Left lobe of liver (tissue), 2 donors: ENCODE results near the gene KLK14. TPM values are rescaled to one million over a fixed set of nuclear protein-coding genes. Genes with fewer than 3 reads are reported as not detected.

Source experiments
- ATAC-seq: fragments of 200-7000 bp; cut with Tn5 transposase; one replicate; pipeline ENCODE4 v1.9.1; 2020; ENCODE audit warnings: mild to moderate bottlenecking, moderate library complexity
- DNase-seq: peaks from one replicate; pipeline ENCODE4 v3.0.0-alpha.2; 2020; ENCODE audit warnings: low spot score
- total RNA-seq: library from RNA; stranded (reverse); gene quantifications from one replicate; pipeline ENCODE4 v1.2.1, GENCODE V29; 2021
- donor health status: DM: no; HTN: no; CAD: no; lungs with moderate emphysema.
- donor health status: DM: no; HTN: yes; CAD: no.

The KLK14 gene
- total RNA-seq, 1 donor from 2014 or later, result not detected

DNA sequence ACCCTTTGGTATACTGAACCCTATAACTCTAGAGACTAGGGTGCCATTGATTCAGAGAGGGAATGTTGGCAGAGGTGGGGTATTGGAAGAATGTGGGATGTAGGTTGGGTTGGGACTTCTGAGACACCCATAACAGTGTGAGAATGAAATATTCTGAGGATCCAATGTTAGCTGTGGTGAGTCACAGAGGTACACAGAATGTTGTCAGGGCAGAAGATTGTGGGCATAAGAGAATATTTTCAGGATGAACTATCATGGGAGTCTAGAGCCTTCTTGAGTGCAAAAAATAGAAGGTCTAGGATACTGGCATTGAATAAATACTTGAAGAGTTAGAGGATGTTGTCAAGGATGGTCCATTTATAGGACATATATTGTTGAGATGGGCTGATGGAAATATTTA, 26.8 kb downstream of the KLK14 start:
- no peak for DNase-seq
- no peak for ATAC-seq

DNA sequence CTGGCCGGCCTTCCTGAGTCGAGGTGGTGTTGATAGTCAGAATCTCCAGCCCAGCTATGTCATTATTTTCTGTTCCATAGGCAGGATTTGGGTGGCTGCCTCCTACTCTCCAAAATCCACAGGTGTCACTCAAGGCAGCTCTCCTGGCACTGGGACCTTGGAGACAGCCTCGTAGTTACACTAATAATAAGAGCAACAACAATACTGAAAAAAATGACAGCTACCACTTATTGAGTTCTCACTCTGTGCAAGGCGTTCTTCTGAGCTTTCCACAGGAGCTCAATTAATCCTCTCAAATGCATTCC, 35.7 kb downstream of the KLK14 start:
- ATAC-seq, result no peak
- DNase-seq, result no peak

DNA sequence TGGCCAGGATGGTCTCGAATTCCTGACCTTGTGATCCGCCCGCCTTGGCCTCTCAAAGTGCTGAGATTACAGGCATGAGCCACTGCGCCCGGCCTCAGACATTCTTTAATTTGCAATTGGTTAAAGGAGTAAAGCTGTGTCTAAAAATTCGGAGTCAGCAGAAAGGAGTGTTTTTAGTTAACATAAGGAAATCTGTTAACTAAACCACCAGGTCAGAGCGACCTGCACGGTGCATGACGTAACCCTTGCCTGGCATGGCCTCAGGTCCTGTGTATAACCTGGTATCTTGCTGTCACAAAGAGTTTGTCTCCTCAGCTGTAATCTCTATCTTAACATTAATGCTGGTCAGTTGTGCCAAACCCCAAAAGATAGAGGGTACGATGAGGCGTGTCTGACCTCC, 38.4 kb downstream of the KLK14 start:
- no peak for DNase-seq
- ATAC-seq, result no peak

DNA sequence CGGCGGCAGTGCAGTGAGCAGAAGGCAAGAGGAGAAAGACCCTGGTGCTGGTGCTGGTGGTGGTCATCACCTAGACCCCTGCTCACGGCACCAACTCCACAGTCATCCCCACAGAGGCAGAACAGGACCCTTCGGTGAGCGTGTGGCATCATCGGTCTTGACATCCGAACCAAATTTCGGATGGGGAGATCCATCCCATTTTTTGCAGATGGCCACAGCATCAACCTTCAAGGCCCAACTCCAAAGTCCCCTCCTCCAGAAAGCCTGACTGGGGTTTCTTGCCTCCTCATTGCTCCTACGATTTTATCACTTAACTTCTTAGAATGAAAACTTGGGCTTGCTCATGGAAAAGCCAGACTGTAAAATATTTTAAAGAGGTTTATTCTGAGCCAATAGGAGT, 39.2 kb downstream of the KLK14 start:
- ATAC-seq (no peak), DNase-seq (no peak)

DNA sequence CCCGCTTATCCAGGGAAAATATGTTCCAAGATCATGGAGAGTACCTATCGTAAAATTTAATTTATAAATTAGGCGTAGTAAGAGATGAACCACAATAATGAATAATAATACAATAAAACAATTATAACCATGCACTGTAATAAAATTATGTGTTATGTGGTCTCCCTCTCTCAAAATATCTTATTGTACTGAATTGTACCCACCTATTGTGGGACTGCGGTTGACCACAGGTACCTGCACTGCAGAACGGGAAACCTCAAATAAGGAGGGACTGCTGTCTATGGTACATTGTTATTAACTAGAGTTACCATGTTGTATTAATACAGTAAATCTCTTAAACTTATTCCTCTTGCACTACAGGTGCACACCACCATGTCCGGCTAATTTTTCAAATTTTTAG, 42.5 kb downstream of the KLK14 start:
- DNase-seq, result no peak
- ATAC-seq, result no peak

DNA sequence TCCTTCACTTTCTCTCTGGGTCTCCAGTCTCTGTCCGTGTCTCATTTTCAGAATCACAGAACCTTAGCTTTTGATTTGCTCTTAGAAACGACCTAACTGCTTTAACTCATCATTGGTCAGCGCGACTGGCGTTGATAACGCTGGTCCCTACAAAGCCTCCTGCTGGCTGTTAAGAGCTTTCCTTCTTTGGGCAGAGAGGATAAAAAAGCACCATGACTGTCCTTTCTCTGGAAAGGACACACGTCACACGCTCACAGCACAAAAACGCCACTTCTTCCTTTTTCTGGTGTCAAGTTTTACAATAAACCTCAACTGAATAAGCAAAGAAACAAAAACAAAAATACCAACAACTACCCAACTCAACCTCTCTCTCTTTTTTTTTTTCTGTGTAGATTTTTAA, 46.2 kb downstream of the KLK14 start:
- ATAC-seq, result no peak
- no peak for DNase-seq

DNA sequence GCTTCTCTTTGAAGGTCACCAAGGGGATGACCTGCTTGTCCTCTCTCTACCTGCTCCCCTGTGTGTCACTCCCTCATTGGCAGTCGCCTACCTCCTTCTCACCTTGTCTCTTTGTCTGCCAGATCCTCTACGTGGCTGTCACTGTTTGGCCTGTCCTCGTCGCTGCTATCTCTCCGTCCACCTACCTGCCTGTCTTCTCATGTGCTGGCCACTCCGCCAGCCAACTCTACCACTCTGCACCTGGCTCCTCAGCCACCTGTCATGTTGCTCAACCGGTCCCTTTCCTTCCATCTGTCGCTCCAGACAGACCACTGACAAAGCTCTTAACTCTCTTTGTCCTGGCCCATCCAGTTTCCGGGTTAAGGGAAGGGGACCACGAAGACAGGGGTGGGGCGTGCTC, 48.0 kb downstream of the KLK14 start, which contains the start of gene KLK12:
TSS of gene KLK12 (minus strand) at position 299 of the 400 bp plus-strand sequence. CDS start 381 bp downstream, outside the sequence.
- ATAC-seq (no peak), DNase-seq (no peak)

DNA sequence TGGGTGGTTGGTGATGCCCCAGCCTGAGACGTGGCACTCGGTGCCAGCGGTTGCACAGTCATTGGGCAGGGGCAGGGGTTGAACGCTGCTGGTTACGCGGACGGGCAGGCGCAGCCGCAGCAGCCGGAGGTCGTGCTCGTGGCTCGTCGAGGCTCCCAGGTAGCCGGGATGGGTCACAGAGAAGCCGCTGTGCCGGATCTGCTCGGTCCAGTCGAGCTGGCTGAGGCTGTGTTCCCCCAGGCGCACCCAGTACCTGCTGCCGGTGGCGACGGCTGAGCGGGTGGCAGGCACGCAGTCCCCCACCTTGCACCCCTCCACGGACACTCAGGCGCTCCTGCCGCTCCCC, 50.8 kb downstream of the KLK14 start:
- no peak for DNase-seq
- no peak for ATAC-seq

DNA sequence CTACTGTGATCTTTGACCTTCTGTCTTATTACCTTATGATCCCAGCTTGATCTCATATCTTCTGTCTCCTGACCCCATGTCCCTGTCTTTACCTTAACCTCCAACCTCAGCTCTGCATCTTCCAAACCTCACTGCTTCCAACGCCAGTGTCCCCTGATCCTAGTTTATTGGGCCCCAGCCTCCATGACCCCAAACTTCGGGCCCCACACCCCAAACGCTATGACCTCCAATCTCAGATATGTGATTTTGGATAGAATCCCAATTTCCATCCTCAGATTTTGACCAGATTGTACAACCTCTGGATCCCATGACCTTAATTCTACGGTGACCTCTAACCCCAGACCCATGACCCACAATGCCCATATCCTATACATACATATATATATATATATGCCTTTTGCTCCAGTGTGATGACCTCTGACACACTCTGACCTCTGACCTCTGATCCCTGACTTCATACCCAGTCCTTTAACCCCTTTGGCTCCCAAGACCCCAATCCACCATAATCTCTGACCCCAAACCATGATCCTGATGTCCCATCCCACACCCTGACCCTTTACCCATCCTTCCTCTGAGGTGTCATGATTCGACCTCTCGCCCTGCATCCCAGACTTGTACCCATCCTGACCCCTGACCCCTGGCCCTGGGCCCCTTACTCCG, 51.3 kb downstream of the KLK14 start:
- no peak for DNase-seq
- ATAC-seq, result no peak

DNA sequence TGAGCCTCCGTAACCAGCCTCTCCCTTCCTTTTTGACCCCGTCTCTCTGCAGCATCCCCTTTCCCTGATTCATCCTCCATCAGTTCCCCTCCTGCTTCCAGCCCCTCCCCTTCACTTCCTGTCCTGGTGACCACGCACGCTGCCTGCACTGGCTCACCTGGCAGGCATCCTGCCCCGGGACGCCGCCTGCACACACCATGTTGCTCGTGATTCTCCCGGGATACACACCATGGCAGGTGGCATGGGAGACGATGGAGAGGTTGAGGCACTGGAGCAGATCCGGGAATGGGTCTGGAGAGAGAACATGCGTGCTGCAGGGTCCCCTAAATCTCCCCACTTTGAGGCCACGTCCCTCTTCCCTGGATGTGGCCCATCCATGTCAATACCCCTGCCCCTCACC, 52.1 kb downstream of the KLK14 start:
- ATAC-seq (no peak), DNase-seq (no peak)

DNA sequence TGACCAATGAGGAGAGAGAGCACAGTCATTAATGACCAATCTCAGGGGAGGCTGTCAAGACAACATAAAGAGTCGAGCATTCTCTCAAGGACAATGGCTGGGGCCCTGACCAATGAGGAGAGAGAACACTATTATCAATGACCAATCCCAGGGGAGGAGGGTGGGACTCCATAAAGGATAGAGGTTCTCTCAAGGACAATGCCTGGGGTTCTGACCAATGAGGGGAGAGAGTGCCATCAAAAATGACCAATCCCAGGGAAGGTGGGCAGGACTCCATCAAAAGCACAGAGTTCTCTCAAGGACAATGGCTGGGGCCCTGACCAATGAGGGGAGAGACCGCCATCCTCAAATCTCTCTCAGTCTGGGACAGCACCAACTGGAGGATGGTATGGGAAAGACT, 53.0 kb downstream of the KLK14 start:
- no peak for ATAC-seq
- no peak for DNase-seq

Other genes starting within 250 kb of the KLK14 start
- gene KLK15, start 249.3 kb downstream of the KLK14 start, total RNA-seq, result not detected
- not detected for gene KLK3, start 228.0 kb downstream of the KLK14 start, total RNA-seq
- gene KLK2, start 209.4 kb downstream of the KLK14 start, total RNA-seq, result not detected
- not detected for gene KLK4, start 171.5 kb downstream of the KLK14 start, total RNA-seq
- not detected for gene KLK5, start 129.8 kb downstream of the KLK14 start, total RNA-seq
- not detected for gene KLK6, start 113.3 kb downstream of the KLK14 start, total RNA-seq
- not detected for gene KLK7, start 99.0 kb downstream of the KLK14 start, total RNA-seq
- gene KLK8, start 81.3 kb downstream of the KLK14 start, total RNA-seq, result not detected
- gene KLK10, start 63.2 kb downstream of the KLK14 start, total RNA-seq, result not detected
- gene KLK11, start 56.3 kb downstream of the KLK14 start, total RNA-seq, result not detected
- gene KLK12, start 47.9 kb downstream of the KLK14 start, total RNA-seq, result not detected
- not detected for gene KLK13, start 17.8 kb downstream of the KLK14 start, total RNA-seq
- gene CTU1, start 25.5 kb upstream of the KLK14 start, total RNA-seq, result 4.4 TPM
- gene SIGLEC9, start 42.0 kb upstream of the KLK14 start, total RNA-seq, result 4.8 TPM
- gene SIGLEC7, start 59.4 kb upstream of the KLK14 start, total RNA-seq, result 3.8 TPM
- gene CD33, start 142.2 kb upstream of the KLK14 start, total RNA-seq, result 3.4 TPM
- gene SIGLECL1, start 168.2 kb upstream of the KLK14 start, total RNA-seq, result not detected
- 0.86 TPM for gene IGLON5, start 228.8 kb upstream of the KLK14 start, total RNA-seq